ENCODE results near the gene MAN1C1. TPM values are rescaled to one million over a fixed set of nuclear protein-coding genes. Genes with fewer than 3 reads are reported as not detected.
A peak's percentile ranks its signal among the peaks of the same experiment; 100 is the strongest.

Gene MAN1C1
- total RNA-seq, 1 donor from 2014 or later: 22.6 TPM

DNA sequence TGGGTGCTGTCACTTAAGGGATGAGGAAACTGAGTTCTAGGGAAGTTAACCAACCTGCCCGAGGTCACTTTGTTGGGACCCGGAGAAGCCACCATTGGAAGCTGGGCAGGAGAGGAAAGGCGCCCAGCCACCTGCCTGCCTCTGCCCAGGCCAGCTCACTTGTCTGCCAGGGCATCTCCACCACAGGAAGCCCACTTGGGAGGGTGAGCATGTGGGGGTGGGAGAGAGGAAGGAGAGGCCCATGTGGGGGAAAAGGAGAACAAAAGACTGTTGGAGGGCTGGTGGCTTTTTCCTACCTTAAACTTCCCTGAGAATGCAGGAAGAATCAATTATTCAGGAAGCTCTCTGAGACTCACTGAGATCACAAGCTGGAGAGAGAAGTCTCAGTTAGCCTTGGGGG, 139.6 kb downstream of the MAN1C1 start:
- no peaks in the 10 kb centered on the region for H3K27me3 Mint-ChIP-seq (ENCODE audit: low read depth)
- H3K36me3 Mint-ChIP-seq (ENCODE audit: low read depth): peaks cover 4% of the 10 kb centered on the region
- TF ChIP-seq, protein P1, sequence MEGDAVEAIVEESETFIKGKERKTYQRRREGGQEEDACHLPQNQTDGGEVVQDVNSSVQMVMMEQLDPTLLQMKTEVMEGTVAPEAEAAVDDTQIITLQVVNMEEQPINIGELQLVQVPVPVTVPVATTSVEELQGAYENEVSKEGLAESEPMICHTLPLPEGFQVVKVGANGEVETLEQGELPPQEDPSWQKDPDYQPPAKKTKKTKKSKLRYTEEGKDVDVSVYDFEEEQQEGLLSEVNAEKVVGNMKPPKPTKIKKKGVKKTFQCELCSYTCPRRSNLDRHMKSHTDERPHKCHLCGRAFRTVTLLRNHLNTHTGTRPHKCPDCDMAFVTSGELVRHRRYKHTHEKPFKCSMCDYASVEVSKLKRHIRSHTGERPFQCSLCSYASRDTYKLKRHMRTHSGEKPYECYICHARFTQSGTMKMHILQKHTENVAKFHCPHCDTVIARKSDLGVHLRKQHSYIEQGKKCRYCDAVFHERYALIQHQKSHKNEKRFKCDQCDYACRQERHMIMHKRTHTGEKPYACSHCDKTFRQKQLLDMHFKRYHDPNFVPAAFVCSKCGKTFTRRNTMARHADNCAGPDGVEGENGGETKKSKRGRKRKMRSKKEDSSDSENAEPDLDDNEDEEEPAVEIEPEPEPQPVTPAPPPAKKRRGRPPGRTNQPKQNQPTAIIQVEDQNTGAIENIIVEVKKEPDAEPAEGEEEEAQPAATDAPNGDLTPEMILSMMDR (conservative IDR thresholded peaks at IDR 0.05): no peak
- H3K4me3 Mint-ChIP-seq: no peak overlapping the region
- H3K4me1 Mint-ChIP-seq: peaks cover 50% of the 10 kb centered on the region
- DNase-seq (ENCODE audit: low read depth, low spot score): no peak
- peak overlapping the region; percentile 48 for H3K27ac Mint-ChIP-seq (ENCODE audit: unreplicated experiment)
- H3K9me3 Mint-ChIP-seq: no peaks in the 10 kb centered on the region

DNA sequence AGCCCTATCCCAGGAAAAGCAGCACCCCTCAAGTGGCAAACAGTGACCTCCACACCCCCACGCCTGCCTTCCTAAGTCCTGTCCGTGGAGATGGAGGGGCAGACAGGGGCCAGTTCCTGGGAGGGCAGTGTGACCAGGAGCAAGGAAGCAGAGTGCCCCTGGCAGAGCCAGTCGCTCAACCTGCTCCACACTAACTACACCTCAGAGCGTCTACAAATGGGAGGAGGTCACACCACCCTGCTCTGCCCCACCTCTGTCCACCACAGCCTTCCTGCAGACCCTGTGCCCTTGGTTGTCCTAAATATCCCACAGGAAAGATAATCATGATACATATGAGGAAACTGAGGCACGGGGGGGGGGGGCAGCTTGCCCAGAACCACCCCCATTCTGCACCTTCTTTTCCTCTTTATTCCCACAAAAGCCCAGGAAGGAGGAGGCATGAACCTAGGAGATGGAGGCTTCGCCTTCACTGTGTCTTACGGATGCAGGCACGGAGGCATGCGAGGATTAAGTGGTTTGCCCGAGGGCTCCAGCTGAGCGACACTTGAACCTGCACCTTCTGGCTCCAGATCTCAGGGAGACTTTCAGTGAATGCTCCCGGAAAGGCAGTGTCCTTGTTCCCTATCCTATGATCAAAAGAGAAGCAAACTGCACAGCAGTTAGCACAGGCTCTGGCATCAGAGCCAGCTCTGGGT, 140.7 kb downstream of the MAN1C1 start:
- Mint-ChIP-seq H3K27me3 (ENCODE audit: low read depth) (no peaks in the 10 kb centered on the region), H3K27ac (ENCODE audit: unreplicated experiment) (peak overlapping the region; percentile 39), H3K4me3 (no peak overlapping the region), H3K4me1 (peaks cover 45% of the 10 kb centered on the region), H3K9me3 (no peaks in the 10 kb centered on the region), H3K36me3 (ENCODE audit: low read depth) (peaks cover 3% of the 10 kb centered on the region)
- DNase-seq (ENCODE audit: low read depth, low spot score): no peak
- TF ChIP-seq, protein P1 (conservative IDR thresholded peaks at IDR 0.05): no peak

DNA sequence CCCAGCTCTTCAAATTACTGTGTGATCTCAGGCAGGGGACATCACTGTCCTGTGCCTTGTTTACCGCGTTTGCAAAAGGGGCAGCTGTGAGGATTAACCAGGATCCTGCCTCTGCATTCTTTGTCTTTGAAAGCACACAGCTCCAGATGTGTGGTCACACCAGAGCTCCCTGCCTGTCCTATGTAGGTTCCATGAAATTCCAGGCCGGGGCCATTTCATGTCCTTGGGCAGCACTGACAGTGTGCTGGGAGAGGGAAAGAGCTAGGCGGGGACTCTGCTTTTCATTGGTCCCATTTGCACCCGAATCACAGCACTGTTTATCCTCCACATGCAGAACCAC, 141.2 kb downstream of the MAN1C1 start:
- DNase-seq (ENCODE audit: low read depth, low spot score): no peak
- TF ChIP-seq, protein P1 (conservative IDR thresholded peaks at IDR 0.05): no peak
- Mint-ChIP-seq H3K4me3 (no peak overlapping the region), H3K9me3 (no peaks in the 10 kb centered on the region), H3K27ac (ENCODE audit: unreplicated experiment) (no peak overlapping the region), H3K4me1 (peaks cover 39% of the 10 kb centered on the region), H3K36me3 (ENCODE audit: low read depth) (peaks cover 3% of the 10 kb centered on the region), H3K27me3 (ENCODE audit: low read depth) (no peaks in the 10 kb centered on the region)

DNA sequence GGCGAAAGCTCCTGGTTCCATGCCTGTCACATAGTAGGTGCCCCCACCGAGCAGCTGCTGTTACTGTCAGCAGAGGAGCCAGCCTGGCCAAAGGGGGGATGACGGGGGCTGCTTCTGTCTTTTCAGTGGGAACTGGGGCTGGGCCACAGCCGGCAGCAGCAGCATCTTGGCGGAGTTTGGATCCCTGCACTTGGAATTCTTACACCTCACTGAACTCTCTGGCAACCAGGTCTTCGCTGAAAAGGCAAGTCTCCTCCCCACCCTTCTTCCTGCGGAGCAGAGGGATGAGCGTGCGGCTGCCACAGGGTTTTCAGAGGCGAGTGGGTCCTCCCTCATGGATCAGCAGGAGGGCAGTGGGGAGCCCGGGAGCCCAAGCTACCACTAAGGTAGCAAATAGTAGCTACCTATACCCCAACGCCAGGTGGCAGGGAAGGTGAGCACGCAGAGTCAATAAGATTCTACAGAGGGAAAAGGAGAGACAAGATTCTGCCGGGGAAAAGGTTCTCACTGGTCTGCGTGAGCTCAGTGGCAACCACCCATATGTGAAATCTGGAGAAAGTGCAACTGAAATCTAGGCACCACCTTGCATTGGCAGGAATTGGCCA, 142.0 kb downstream of the MAN1C1 start:
- no peak overlapping the region for H3K27ac Mint-ChIP-seq (ENCODE audit: unreplicated experiment)
- H3K4me3 Mint-ChIP-seq: no peak overlapping the region
- peaks cover 35% of the 10 kb centered on the region for H3K4me1 Mint-ChIP-seq
- TF ChIP-seq, protein P1 (conservative IDR thresholded peaks at IDR 0.05): no peak
- H3K36me3 Mint-ChIP-seq (ENCODE audit: low read depth): peaks cover 3% of the 10 kb centered on the region
- no peaks in the 10 kb centered on the region for H3K27me3 Mint-ChIP-seq (ENCODE audit: low read depth)
- DNase-seq (ENCODE audit: low read depth, low spot score): no peak
- H3K9me3 Mint-ChIP-seq: no peaks in the 10 kb centered on the region

DNA sequence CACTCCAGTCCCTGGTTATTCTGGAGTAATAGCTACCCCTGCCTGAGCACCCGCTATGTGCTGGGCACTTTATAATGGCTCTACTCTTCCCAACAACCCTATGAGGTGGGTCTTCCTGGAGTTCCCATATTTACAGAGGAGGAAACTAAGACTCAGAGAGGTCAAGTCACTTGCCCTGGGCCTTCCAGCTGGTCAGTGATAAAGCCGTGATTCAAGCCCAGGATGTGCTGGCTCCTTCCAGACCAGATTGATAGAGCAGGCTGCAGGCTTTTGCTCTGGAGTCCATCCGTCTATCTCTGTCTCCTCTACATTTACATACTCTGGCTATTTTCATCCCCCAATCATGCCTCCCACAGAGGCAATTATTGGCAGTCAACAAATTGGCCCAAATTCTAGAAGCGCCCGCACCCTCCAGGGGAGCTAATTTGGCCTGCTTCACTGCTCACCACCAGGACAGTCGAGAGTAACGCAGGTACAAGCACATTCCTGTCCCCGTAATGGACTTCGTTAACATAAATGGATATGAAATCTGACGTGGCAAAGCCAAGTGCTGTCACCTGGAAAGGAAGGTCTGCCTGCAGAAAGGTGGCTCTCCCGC, 143.6 kb downstream of the MAN1C1 start:
- peak overlapping the region; percentile 82 for H3K27ac Mint-ChIP-seq (ENCODE audit: unreplicated experiment)

More for the DNA sequence above, 143.6 kb downstream of the MAN1C1 start:
- TF ChIP-seq, protein P1 (conservative IDR thresholded peaks at IDR 0.05): no peak
- no peak for DNase-seq (ENCODE audit: low read depth, low spot score)
- Mint-ChIP-seq H3K4me1 (peaks cover 32% of the 10 kb centered on the region), H3K4me3 (no peak overlapping the region), H3K36me3 (ENCODE audit: low read depth) (peaks cover 2% of the 10 kb centered on the region), H3K27me3 (ENCODE audit: low read depth) (no peaks in the 10 kb centered on the region), H3K9me3 (no peaks in the 10 kb centered on the region)

Measured in neural crest cell (in vitro differentiated cells).